Measurements from ENCODE around the gene KIAA1328.

DNA sequence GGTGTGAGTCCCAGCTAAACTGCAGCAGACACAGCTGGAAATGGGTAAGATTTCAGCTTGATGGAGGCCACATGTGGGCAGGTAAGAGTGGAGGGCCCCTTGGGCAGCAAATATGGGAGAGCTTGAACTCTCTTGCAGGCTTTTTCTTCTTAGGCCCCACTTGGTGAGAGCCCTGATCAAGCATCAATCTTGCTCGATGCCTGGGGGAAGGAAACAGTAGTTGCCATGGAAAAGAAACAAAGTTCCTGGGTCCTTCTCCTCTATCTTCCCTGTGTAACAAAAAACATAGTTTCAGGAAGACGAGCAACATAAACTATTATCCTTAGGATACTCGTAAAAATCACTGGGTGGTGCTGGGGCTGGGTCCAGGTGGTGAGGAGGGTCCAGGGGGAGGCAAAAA is 42.9 kb downstream of the KIAA1328 start:
- TF ChIP-seq POLR2A (IDR thresholded peaks at IDR 0.05): no peak
- TF ChIP-seq, protein P1, sequence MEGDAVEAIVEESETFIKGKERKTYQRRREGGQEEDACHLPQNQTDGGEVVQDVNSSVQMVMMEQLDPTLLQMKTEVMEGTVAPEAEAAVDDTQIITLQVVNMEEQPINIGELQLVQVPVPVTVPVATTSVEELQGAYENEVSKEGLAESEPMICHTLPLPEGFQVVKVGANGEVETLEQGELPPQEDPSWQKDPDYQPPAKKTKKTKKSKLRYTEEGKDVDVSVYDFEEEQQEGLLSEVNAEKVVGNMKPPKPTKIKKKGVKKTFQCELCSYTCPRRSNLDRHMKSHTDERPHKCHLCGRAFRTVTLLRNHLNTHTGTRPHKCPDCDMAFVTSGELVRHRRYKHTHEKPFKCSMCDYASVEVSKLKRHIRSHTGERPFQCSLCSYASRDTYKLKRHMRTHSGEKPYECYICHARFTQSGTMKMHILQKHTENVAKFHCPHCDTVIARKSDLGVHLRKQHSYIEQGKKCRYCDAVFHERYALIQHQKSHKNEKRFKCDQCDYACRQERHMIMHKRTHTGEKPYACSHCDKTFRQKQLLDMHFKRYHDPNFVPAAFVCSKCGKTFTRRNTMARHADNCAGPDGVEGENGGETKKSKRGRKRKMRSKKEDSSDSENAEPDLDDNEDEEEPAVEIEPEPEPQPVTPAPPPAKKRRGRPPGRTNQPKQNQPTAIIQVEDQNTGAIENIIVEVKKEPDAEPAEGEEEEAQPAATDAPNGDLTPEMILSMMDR (IDR thresholded peaks at IDR 0.05): no peak

Data from tibial nerve (tissue), 3 donors.